Ascending aorta (tissue), 2 donors: ENCODE data around the gene CASP7. TPM values are rescaled to one million over a fixed set of nuclear protein-coding genes. Genes with fewer than 3 reads are reported as not detected.

Source experiments
- DNase-seq, 2 donors: peaks; one replicate each; pipeline ENCODE4 v3.0.0-alpha.2; 2019; ENCODE audit warnings: low spot score in 2 of 2
- H3K27ac ChIP-seq, 2 donors: fragments of 200-600 bp; sonication (generic); one replicate each; pipeline ENCODE4 v1.5.1; 2016 to 2017; ENCODE audit warnings: mild to moderate bottlenecking in 1 of 2
- H3K27me3 ChIP-seq: fragments of 200-600 bp; sonication (generic); one replicate; pipeline ENCODE4 v1.5.1; 2017
- H3K36me3 ChIP-seq, 2 donors: fragments of 200-600 bp; sonication (generic); one replicate each; pipeline ENCODE4 v1.5.1; 2016
- H3K4me1 ChIP-seq, 2 donors: fragments of 200-600 bp; sonication (generic); one replicate each; pipeline ENCODE4 v1.5.1; 2016 to 2017; ENCODE audit warnings: mild to moderate bottlenecking in 1 of 2
- H3K4me3 ChIP-seq, 2 donors: fragments of 200-600 bp; sonication (generic); one replicate each; pipeline ENCODE4 v1.5.1; 2016 to 2017; ENCODE audit warnings: mild to moderate bottlenecking in 1 of 2
- H3K9me3 ChIP-seq, 2 donors: fragments of 200-600 bp; sonication (generic); one replicate each; pipeline ENCODE4 v1.5.1; 2016
- intact Hi-C: fragments of 100-400 bp; cut with DNase I; formaldehyde crosslinking; loops from one replicate; pipeline ENCODE4 v1.15.1; 2023
- total RNA-seq: library from RNA; depleted of rRNA; stranded (reverse); fragments of >200 nt; gene quantifications from one replicate; pipeline ENCODE4 v1.1.0, GENCODE V29; 2016
- TF ChIP-seq, protein P1 (sequence below), 3 experiments: fragments of 200-600 bp in 2 of 3; fragments of 450-650 bp in 1 of 3; sonication (generic) in 2 of 3; IDR thresholded peaks; one replicate each; pipeline ENCODE4 v1.5.1; 2016 to 2019; ENCODE audit warnings: antibody characterized with exemption in 3 of 3, mild to moderate bottlenecking in 1 of 3, moderate library complexity in 1 of 3

CASP7 gene
- total RNA-seq, 1 donor from 2014 or later: 27.2 TPM

GRCh38 chr10:113643183-113643582, 36.5 kb upstream of the CASP7 start:
- DNase-seq: no peak
- no peaks in the 10 kb centered on the region for H3K36me3 ChIP-seq
- TF ChIP-seq, protein P1, sequence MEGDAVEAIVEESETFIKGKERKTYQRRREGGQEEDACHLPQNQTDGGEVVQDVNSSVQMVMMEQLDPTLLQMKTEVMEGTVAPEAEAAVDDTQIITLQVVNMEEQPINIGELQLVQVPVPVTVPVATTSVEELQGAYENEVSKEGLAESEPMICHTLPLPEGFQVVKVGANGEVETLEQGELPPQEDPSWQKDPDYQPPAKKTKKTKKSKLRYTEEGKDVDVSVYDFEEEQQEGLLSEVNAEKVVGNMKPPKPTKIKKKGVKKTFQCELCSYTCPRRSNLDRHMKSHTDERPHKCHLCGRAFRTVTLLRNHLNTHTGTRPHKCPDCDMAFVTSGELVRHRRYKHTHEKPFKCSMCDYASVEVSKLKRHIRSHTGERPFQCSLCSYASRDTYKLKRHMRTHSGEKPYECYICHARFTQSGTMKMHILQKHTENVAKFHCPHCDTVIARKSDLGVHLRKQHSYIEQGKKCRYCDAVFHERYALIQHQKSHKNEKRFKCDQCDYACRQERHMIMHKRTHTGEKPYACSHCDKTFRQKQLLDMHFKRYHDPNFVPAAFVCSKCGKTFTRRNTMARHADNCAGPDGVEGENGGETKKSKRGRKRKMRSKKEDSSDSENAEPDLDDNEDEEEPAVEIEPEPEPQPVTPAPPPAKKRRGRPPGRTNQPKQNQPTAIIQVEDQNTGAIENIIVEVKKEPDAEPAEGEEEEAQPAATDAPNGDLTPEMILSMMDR (IDR thresholded peaks at IDR 0.05): no peak
- H3K4me1 ChIP-seq: peaks cover 0 to 8% of the 10 kb centered on the region in 2 donors
- no peak overlapping the region for H3K27ac ChIP-seq
- H3K27me3 ChIP-seq: no peaks in the 10 kb centered on the region
- H3K4me3 ChIP-seq: no peak overlapping the region
- intact Hi-C loops: no loop called here
- no peaks in the 10 kb centered on the region for H3K9me3 ChIP-seq

DNA sequence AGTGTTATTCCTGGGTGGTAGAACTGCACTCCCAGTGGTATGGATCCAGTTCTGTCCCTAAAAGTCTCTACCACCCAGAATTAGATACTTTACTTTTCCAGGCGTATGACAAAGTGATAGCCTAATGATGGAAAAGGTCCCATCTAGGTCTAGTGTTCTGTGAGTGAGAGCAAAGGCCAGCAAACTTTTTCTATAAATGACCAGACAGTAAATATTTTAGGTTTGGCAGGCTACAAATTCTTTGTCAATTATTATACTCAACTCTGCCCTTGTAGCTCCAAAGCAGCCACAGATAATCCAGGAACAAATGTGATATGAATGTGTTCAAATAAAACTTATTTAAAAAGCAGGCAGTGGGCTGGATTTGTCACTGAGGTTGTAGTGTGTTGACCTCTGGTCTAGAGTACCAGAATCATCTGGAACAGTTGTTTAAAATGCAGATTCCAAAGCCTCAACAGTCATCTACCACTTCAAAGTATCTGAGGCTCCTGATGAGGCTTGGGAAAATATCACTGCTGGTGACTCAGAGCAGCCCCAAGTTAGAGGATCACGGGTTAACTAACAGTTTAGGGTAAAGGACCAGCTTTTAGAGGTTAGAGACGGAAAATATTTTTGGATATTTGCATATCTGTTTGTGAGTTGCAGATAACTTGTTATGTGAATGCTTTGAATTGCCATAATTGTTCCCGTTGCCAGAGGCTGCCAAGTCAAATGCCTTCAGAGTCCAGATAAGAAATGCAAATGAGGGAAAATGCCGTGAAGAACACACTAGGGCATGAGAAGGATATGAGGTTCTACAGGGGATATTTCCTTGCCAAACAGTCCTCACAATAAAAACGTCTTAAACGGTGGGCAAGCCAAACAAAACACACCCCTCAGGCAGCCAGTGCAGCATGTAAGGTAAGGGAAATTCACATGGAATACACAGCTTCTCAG, 35.3 kb upstream of the CASP7 start:
- intact Hi-C loops: no loop called here
- H3K36me3 ChIP-seq: no peaks in the 10 kb centered on the region
- H3K27ac ChIP-seq: no peak overlapping the region
- no peaks in the 10 kb centered on the region for H3K27me3 ChIP-seq
- H3K4me3 ChIP-seq: no peak overlapping the region
- DNase-seq: no peak
- TF ChIP-seq, protein P1 (IDR thresholded peaks at IDR 0.05): no peak
- H3K9me3 ChIP-seq: no peaks in the 10 kb centered on the region
- peaks cover 0 to 8% of the 10 kb centered on the region in 2 donors for H3K4me1 ChIP-seq

GRCh38 chr10:113646336-113647201, 33.1 kb upstream of the CASP7 start:
- TF ChIP-seq, protein P1 (IDR thresholded peaks at IDR 0.05): no peak
- intact Hi-C loops: no loop called here
- no peak for DNase-seq
- Histone ChIP-seq H3K9me3 (no peaks in the 10 kb centered on the region), H3K27me3 (no peaks in the 10 kb centered on the region), H3K27ac (peak overlapping the region; percentile 35 to 66), H3K36me3 (no peaks in the 10 kb centered on the region), H3K4me1 (peaks cover 0 to 8% of the 10 kb centered on the region in 2 donors), H3K4me3 (no peak overlapping the region)

GRCh38 chr10:113647812-113648211, 31.9 kb upstream of the CASP7 start:
- H3K4me1 ChIP-seq: peaks cover 0 to 8% of the 10 kb centered on the region in 2 donors
- DNase-seq: no peak
- H3K4me3 ChIP-seq: no peak overlapping the region
- no peaks in the 10 kb centered on the region for H3K9me3 ChIP-seq
- intact Hi-C loops: no loop called here
- no peaks in the 10 kb centered on the region for H3K27me3 ChIP-seq
- H3K27ac ChIP-seq: peak overlapping the region; percentile 61 to 66
- TF ChIP-seq, protein P1 (IDR thresholded peaks at IDR 0.05): no peak
- no peaks in the 10 kb centered on the region for H3K36me3 ChIP-seq

DNA sequence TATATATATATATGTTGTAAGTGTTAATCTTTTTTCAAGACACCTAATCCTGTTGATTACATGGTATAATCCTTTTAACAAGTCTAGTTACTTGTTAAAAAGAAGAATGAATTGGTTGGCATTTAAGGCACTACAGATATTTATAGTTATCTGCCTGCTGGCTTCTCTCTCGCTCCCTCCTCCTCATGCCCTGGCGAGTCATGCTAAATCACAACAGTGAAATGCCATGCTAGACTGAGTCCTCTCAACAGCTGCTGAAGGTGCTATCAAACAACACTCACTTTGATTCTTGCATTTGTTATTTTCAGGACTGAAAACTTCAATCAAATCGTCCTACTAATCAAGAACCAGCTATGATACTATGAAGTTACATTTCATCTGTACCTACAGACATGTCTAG, 31.2 kb upstream of the CASP7 start:
- Histone ChIP-seq H3K4me1 (peaks cover 0 to 8% of the 10 kb centered on the region in 2 donors), H3K27ac (peak overlapping the region in 1 of 2 donors; percentile 66), H3K27me3 (no peaks in the 10 kb centered on the region), H3K9me3 (no peaks in the 10 kb centered on the region), H3K4me3 (no peak overlapping the region), H3K36me3 (no peaks in the 10 kb centered on the region)
- intact Hi-C loops: no loop called here
- TF ChIP-seq, protein P1 (IDR thresholded peaks at IDR 0.05): no peak
- DNase-seq: no peak
